NOMO-1 treated with dmso at 0.1 percent for 144 hours (cell line): ENCODE data around the gene ALDH3B2.
"Not testable (repeated sequence)": the region's sequence is repeated elsewhere in the genome, so short reads cannot be mapped to it uniquely, and the experiment has no call there.

Source experiments
- DNase-seq: peaks from one replicate; lab custom pipeline; 2025; ENCODE audit not compliant: unreplicated experiment; lab: John Stamatoyannopoulos, UW

Gene ALDH3B2

DNA sequence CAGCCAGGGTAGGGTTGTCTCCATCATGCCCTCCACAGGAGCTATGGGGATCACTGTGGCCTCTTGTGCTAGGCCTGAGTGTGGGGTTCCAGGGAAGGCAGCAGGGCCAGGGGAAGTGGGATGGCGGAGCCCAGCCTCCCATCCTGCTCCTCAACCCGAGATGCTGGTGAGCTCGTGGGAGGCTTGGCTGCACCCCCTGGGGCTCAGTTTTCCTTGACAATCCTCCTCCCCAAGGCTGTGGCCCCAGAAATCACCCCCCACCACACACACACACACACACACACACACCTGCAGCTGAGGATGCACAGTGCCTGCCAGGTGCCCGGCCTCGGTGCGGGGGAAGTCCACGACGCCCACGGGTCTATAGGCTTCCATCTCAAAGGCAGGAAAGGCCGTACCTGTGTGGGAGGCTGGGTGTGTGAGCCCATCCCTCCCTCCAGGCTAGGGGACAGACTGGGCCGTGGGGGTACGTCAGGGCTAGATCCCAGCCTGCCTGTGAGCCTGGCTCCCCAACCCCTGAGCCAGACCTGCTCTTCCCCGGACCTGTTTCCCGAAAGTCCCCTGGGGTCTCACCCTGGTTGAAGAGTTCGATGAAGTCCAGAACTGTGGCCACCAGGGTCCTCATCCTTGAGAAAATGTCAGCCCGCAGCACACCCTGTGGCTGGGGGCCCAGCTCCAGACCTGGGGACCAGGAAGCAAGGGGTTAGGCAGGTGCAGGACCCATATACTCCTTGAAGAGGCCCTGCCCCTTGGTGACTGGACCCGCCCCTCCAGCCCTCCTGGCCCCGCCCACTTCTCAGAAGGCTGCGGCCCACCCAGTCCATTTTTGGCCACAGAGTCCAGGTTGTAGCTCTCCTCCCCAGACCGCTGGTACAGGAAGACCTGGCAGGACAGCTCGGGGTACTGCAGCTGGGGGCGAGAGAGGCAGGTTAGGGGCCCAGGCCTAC lies 29.7 kb downstream of the ALDH3B2 start:
- no peak for DNase-seq

DNA sequence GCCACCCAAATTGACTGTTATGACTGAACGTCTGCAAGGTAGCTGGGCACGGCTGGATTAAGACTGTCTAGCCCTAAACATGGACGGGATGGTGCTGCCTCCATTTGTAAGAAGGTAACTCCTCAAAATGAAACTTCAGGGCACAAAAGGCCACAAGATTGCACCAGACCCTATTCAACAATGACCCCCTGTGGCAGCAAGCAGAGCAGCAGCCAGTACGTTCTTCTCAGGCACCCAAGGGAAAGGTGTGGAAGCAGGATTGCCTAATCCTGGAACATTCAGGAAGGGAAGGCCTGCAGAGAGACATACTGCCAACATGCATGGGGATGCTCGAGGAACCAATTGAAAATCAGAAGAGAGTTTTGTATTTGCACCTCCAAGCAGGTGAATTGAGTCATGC lies 30.4 kb downstream of the ALDH3B2 start:
- DNase-seq: no peak

DNA sequence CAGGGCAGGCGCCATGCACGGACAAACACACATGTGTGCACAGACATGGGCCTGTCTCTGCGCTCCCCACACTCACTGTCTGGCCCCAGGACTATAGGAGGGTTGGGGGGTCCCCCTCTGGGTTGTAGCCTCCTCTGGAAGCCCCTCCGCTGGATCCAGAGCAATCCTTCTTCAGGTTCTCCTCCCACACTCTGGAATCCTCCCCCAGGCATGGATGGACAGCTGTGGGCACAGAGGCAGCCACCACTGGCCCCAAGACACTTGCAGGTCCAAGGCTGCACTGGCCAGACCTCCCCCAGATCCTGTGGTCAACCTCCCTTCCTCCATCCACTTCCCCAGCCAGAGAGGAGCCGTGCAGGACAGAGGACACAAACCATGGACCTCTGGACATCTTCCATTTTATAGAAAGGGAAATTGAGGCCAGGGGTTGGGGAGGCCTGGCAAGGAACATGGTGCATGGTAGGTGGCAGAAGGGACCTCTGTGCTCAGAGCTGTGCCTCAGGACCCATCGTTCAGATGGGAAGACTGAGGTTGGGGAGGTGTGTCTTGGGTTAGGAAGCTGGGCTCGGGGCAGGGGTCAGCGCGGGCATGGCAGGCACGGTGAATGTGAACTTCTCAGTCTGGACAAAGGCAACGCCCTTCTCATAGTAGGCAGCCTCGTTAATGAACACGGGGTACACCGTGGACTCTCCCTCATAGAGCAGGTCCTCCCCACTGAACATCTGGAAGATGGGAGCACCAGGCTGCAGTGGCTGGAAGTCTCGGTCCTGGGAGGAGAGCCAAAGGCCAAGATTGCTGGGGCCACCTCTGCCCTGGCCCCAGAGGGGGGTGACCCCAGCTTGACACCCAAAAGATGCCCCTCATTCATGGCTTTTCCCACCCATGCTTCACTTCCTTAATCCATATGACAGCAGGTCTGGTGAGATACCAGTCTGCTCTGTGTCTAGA lies 32.0 kb downstream of the ALDH3B2 start:
- DNase-seq: no peak

DNA sequence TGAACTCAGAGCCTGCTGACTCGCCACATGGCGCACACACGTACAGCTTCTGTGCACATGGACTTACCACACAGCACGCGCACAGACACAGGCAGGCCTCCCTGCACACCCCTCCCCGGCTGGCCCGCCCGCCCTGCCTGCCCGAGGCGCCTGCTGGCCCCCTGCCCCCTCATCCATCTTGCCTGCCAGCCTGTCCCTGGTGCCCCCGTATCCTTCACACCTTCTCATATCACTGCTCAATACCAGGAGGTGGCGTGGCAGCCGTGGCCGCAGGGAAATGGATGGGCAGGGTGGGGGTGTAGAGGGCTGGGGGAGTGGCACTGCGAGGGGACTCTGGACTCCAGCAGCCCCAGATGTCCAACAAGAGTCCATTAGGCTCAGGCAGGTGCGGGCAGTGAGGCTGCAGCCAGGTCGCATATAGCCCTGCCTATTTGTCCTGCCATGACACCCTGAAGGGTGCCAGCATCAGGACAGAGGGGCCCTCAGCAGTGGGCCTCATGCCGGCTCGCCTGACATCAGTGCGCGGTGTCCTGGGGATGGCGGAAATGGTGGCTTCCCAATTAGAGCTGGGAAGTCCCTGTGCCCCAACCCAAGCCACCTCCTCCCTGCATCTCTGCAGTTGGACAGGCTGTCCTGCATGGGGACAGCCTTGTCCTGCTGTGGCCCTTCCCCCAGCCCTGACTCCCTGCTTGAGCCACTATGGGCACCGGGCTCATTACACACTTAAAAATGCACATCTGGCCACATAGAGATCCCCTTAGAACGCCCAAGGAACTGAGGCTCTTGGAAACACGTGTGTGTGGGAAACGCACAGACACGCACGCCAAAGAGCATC lies 32.9 kb downstream of the ALDH3B2 start:
- DNase-seq: no peak

DNA sequence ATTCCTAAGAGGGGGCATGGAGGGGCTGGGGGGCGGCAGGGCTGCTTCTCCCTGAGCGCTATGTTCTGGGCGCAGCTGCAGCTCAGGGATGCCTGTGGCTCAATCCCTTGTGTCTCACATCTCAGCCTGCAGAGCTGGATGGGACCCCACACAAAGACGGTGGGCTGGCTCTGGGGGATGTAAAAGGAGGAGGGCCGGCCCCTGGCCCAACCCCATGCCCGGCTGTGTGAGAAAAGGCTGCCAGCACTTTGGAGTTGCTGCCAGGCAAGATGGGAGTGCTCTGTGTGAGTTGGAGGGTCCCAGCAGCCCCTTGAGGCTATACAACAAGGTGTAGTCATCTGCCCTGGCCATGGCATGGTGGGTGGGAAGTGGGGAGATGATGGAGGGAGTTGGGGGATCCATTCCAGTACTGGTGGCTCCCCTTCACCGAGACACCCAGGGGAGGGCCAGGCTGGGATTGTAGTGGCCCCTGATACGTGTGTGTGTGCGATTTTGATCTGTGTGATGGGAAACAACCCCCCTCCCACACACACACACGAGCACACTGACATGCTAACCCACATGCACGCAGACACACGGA lies 33.6 kb downstream of the ALDH3B2 start:
- DNase-seq: no peak

DNA sequence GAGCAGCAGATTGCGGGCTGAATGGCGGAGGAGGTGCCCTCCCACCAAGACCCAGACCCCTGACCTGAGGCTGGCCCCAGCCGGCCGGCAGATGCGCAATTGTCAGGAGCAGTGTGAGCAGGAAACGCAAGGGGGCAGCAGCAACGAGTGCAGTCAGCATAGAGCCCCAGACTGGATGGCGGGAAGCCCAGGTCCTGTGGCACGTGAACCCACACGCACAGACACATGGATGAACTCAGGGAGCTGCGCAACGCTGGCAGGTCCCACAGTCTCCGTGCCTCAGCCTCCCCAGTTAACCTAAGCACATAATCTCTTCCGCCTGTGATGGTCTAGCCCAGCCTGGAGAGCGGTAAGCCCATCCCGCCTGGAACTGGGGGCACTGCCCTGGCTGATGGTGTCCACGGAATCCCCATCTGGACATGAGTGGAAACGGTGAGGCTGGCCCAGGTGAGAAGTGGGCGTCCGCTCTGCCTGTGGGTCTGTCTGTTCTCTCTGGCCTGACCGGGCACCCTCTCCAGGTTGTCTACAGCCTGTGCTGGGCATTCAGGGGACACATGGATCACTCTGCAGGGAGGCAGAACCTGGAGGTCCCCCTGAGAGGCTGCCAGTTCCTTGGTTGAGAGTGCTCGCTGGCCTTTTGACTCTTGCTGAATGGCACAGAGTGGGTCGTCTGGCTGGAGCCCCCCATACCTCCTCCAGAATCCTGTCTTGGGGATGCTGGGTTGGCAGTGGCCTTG lies 34.2 kb downstream of the ALDH3B2 start:
- peak; percentile 42 for DNase-seq

DNA sequence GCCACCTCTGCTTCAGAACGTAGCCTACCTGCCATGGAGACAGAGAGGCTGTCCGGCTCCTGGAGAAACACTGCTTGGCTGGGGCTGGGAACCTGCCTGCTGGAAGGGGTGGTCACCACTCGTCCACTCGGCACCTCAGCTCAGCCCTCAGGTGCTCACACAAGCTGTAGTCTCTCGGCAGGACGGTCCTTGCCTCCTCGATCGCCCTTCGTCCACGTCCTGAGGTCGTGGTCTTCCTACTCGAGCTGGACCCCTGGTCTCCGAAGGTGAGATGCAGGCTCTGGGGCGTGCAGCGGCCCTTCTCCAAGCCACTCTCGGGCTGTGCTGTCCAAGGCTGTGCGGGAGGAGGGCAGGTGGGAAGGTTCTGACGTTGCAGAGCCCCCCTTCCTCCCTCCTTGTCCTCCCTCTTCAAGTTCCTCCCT lies 35.0 kb downstream of the ALDH3B2 start, which contains the start of gene TBX10:
Gene TBX10 (minus strand): TSS at position 326 of the 422 bp plus-strand sequence. CDS start 291 bp downstream, at position 35.
- DNase-seq: no peak

DNA sequence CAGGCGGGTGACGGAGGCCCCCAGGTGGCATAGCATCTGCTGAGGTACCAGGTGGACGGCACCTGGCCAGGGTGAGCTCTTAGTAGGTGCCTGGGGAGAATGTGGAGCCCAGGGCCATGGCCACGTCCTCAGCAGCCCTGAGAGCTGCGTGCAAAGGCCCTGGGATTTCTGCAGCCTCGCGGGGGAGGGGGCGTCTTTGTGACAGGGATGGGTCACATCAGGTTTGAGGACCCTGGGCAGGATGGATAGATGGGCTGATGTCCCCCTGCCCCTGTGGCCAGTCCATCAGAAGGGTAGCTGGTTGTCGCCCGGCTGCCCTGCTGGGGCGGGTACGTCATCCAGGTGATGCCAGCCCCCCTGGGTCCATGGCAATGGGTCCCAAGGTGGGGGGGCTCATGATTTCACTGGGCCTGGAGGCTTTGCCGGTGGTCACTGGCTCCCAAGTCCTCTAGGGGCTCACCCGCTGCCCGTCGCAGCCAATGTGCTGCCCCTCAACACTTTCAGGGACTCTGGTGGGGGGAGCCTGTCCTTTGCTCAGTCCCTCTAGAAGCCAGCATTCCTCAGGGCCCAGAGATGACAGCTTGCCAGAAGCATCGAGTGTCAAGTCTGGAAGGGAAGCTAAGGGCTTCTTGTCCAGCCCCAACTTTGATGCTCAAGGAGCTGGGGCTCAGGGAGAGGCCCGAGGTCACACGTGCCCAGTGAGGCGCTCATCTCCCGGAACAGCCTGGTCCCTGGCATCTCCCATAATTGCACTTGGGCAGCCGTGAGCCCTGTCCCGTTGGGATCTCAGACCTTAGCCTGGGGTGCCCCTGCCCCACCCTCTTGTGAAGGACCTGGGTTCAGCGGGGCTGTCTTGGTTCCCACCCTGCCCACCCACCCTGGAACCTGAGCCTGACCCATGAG lies 35.6 kb downstream of the ALDH3B2 start:
- no peak for DNase-seq

DNA sequence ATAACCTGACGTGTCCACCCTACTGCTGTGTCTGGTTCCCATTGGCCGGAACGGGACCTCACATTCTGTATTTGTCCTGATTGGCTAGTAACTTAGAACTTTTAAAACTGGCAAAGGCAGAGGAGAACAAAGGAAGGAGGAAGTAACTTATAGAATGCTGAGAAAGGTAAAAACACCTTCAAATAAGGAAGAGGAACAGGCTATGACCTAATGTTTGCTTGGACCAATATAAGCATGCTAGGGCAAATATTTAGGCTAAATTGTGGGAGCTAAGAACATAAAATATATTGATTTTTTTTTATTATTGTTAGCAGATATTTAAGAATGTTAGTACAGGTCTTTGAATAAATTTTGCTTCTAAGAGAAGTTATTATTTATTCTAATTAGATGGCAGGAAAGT lies 37.0 kb downstream of the ALDH3B2 start:
- not testable (repeated sequence) for DNase-seq

DNA sequence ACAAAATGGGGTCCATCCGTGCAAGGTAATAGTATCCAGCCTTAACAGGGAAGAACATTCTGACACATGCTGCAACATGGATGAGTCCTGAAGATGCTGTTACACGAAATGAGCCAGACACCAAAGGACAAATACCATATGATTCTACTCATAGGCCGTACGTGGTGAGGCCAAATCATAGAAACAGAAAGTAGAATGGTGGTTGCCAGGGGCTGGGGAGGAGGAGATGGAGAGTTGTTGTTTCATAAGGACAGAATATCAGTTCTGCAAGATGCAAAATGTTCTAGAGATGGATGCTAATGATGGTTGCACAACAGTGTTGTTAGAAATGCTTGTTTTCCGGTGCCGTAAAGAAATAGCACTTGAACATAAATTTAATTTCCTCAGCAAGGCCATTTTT lies 37.5 kb downstream of the ALDH3B2 start:
- DNase-seq: no peak

DNA sequence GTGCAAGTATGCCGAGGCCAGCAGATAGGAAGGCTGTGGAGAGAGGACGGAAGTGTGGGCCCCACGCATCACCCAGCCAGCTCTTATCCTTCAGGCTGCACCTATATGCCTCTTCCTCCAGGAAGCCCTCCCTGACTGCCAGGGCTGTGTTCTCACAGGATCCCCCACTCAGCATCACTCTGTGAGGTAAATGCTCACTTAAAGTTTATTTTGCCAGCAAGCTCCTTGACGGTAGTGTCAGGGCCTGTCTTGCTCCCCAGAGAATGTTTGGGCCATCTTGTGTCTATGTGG lies 39.2 kb downstream of the ALDH3B2 start:
- no peak for DNase-seq

DNA sequence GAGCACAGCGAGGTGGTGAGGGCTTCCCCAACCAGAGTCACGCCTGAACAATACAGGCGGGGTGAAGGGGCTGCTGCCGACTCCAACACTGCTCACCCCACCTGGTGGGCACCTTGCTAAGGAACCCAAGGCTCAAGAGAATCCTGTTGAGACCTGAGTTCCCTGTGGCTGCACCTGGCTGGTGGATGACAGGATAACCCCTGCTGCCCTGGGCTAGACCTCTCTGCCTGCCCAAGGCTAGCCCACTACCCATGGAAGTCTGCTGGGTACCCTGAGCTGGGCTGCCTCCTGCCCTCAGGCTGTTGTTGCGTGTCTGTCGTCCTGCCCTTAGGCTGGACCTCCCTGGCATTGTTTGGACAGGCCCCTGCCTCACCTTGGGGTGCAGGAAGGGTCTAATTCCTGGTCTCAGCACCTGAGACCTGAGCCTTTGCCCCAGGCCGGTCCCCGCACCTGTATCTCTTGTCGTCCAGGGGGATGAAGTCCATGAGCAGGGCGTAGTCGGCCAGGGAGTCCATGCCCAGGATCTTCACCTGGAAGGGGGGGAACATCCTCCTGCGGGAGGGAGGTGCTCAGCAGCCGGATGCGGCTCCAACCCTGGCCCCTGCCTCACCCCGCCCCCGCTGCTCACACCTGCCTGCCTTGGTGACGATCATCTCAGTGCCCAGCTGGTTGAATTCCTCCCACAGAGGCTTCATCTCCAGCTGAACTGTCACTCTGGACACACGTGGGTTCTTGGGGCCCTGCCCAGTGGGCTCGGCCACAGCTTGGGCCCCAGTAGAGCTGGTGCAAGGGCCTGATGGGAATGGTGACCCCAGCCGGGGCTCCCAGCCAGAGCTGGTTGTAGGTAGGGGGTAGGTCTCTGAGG lies 39.8 kb downstream of the ALDH3B2 start:
- no peak for DNase-seq

DNA sequence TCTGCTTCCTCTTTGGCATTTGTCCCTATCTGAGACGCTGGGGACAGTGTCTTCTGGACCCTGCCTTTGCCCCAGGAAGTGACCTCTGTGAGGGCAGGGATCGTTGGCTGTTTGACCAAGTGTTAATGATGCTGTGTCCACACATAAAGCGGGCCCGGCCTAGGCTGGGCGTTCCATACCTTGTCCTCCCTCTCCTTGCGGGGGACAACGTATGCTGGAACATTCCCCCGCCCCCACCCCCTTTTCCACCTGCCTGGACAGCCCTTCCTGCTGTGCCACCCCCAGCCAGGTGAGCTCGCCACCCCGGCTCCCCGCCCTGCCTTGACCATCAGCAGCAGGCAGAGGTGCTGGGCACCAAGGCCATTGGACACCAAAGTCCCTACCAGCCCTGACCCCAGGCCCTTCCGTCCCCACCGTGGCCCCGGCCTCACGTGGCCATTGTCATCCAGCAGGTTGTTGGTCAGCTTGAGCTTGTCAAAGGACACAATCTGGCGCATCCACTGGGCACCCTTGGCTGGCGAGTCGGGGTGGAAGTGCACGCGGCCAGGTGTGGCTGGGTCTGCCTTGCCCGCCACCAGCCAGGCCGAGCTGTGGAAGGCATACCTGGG lies 40.6 kb downstream of the ALDH3B2 start:
- no peak for DNase-seq

DNA sequence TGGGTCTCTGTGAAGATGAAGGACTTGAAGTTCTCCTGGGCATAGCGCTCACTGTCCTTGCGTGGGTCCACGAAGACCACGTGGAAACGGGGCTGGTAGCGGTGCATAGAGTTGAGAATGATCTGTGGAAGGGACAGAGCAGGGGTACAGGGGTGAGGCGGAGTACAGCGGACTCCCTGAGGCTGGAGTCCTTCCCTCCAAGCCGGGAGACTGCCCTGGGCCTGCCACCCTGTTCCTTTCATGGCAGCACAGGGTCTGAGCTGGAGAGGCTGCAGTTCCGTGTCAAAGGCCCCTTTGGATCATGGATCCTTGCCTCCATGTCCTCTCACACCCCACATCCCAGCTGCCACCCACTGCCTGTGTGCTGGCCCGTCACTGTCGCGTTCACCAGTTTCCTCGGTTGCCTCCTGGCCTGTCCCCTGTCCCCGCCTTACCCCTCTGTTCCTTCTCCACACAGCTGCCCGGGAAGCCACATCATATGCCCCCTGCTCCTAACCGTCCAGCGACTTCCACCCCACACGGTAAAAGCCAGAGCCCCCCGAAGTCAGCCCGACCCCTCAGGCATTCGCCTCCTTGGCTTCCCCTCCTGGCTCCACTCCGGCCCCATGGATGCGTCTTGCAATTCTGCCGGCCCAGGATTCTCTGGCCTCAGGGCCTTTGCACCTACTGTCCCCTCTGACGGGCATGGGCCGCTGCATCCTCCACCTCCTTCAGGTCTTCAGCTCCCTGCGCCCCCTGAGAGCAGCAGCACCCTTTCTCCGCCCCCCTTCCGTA lies 41.3 kb downstream of the ALDH3B2 start:
- DNase-seq: no peak

DNA sequence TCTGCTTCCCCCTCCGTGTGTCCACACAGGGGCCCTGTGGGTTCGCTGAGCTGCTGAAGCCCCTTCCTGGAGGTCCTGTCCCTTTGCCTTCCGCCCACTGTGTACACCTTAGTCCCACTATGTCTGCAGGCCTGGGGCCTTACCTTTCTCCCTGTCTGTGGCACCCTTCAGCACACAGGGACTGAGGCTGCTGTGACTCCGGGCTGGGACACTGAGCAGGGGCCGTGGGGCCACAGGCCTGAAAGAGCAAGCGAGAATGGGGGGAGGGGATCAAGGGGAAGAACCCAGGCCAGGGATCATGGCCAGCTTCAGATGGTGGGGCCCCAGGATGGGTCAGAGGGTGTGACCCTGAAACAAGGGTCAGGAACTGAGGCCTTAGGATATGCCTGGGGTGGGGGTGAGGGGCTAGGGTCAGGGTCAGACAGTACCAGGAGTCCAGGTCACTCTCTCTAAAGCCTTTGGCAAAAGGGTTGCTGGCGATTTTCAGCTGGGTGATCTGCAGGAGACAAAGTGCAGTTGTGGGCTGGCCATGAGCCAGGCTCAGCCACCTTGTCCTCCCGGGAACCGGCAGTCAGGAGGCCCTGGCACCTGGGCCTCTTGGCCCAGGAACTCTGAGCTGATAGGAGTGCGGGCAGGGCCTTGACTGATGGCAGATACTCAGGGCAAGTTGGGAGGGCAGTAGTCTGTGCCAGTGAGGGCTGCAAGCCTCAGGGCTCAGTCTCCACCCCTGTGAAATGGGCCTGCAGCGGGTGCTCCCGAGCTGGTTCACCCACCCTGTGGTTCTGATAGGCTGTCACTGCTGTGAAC lies 42.0 kb downstream of the ALDH3B2 start:
- no peak for DNase-seq

DNA sequence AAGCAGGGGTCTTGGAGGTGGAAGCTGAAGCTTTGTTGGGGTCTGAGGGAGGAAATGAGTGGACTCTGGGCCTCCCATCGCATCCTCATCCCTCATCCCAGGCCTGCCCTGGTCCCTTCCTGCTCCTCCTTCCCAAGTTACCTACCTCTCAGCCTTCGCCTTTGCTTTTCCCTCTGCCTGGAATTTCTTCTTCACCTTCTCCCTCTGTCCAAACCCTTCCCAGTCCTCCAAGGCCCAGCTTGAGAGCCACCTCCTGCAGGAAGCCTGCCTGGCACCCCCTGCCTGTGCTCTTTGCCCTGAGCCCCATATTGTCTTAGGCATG lies 42.6 kb downstream of the ALDH3B2 start:
- DNase-seq: no peak
